Peyer's patch (tissue), 4 donors: Measurements from ENCODE around the gene RSPH9.

ENCODE experiments used
- CTCF ChIP-seq, 6 experiments: fragments of 450-650 bp in 4 of 6; fragments of 200-600 bp in 2 of 6; sonication (generic) in 1 of 6; IDR thresholded peaks; one replicate each; pipeline ENCODE4 v1.5.1; 2017 to 2019; ENCODE audit warnings: antibody characterized with exemption in 6 of 6, mild to moderate bottlenecking in 3 of 6, moderate library complexity in 1 of 6
- POLR2A ChIP-seq, 2 donors: fragments of 450-650 bp; IDR thresholded peaks; one replicate each; pipeline ENCODE4 v1.5.1; 2017; ENCODE audit warnings: antibody characterized with exemption in 2 of 2, mild to moderate bottlenecking in 2 of 2, moderate library complexity in 2 of 2

DNA sequence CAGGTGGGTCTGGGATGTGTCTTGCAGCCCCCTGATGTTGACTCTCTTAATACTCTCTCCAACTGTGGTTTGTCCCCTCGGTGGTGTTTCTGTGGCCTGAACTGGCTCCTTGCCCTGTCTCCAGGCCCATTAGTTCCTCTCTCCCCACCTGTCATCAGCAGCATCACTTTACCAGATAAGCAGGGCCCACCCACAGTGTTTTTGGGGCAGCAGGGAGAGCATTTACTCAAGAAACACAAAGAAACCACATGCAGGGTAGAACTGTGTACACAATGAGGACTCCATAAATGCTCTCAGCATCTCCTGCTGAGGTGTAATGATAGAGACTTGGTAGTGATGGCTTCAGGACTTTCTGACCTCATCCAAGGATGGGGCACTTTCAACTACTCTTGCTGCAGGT lies 62.9 kb downstream of the RSPH9 start:
- TF ChIP-seq CTCF (IDR thresholded peaks at IDR 0.05) (no peak), POLR2A (IDR thresholded peaks at IDR 0.05) (no peak)
